Esophagus muscularis mucosa (tissue), 4 donors: ENCODE data around the gene NIF3L1. TPM values are rescaled to one million over a fixed set of nuclear protein-coding genes. Genes with fewer than 3 reads are reported as not detected.

Source experiments
- DNase-seq: peaks from one replicate; pipeline ENCODE4 v3.0.0-alpha.2; 2017; ENCODE audit errors: extremely low spot score
- H3K27ac ChIP-seq, 4 donors: fragments of 200-600 bp; sonication (generic); replicated peaks in 1 of 4; 1 replicate in 3 of 4; 2 replicates in 1 of 4; pipeline ENCODE4 v1.5.1; 2016 to 2019; ENCODE audit warnings: mild to moderate bottlenecking in 1 of 4
- H3K27me3 ChIP-seq, 4 donors: fragments of 200-600 bp; sonication (generic); one replicate each; pipeline versions ENCODE4 v1.5.1 to v1.6.0; 2016 to 2019
- H3K36me3 ChIP-seq, 4 donors: fragments of 200-600 bp; sonication (generic); one replicate each; pipeline ENCODE4 v1.5.1; 2016 to 2019
- H3K4me1 ChIP-seq, 4 donors: fragments of 200-600 bp; sonication (generic); one replicate each; pipeline ENCODE4 v1.5.1; 2016 to 2019
- H3K4me3 ChIP-seq, 4 donors: fragments of 200-600 bp; sonication (generic); 1 replicate in 2 of 4; 2 replicates in 2 of 4; pipeline ENCODE4 v1.5.1; 2016 to 2019; ENCODE audit warnings: mild to moderate bottlenecking in 4 of 4, moderate library complexity in 1 of 4
- H3K9me3 ChIP-seq, 4 donors: fragments of 200-600 bp; sonication (generic); 1 replicate in 3 of 4; 2 replicates in 1 of 4; pipeline ENCODE4 v1.5.1; 2016 to 2019
- EP300 ChIP-seq: sonication (generic); formaldehyde crosslinking; IDR thresholded peaks from one replicate; pipeline ENCODE4 v1.6.1; 2017; ENCODE audit warnings: antibody characterized with exemption
- POLR2A ChIP-seq: fragments of 450-650 bp; IDR thresholded peaks from one replicate; pipeline ENCODE4 v1.6.1; 2017; ENCODE audit warnings: antibody characterized with exemption, moderate library complexity, mild to moderate bottlenecking, low read depth
- POLR2AphosphoS5 ChIP-seq, 2 donors: sonication (generic); formaldehyde crosslinking; IDR thresholded peaks; one replicate each; pipeline ENCODE4 v1.6.1; 2017; ENCODE audit warnings: antibody characterized with exemption in 2 of 2
- WGBS: methylation state at CpG from one replicate; pipeline ENCODE4 v1.1.5; 2018; 5-methylcytosine and 5-hydroxymethylcytosine counted together
- intact Hi-C: fragments of 100-400 bp; cut with DNase I; formaldehyde crosslinking; loops from one replicate; pipeline ENCODE4 v1.15.1; 2023
- total RNA-seq, 4 donors: library from RNA; depleted of rRNA; stranded (reverse); fragments of >200 nt; gene quantifications; one replicate each; pipeline versions ENCODE4 v1.1.0 to v1.2.1, GENCODE V29; 2016
- TF ChIP-seq, protein P1 (sequence below), 3 experiments: fragments of 200-600 bp in 2 of 3; fragments of 450-650 bp in 1 of 3; sonication (generic) in 2 of 3; IDR thresholded peaks; one replicate each; pipeline ENCODE4 v1.5.1; 2017 to 2019; ENCODE audit warnings: antibody characterized with exemption in 3 of 3, mild to moderate bottlenecking in 2 of 3, moderate library complexity in 1 of 3

The NIF3L1 gene
- total RNA-seq, 4 donors from 2014 or later, result 11.8 to 21.1 (median 15.5) TPM

DNA sequence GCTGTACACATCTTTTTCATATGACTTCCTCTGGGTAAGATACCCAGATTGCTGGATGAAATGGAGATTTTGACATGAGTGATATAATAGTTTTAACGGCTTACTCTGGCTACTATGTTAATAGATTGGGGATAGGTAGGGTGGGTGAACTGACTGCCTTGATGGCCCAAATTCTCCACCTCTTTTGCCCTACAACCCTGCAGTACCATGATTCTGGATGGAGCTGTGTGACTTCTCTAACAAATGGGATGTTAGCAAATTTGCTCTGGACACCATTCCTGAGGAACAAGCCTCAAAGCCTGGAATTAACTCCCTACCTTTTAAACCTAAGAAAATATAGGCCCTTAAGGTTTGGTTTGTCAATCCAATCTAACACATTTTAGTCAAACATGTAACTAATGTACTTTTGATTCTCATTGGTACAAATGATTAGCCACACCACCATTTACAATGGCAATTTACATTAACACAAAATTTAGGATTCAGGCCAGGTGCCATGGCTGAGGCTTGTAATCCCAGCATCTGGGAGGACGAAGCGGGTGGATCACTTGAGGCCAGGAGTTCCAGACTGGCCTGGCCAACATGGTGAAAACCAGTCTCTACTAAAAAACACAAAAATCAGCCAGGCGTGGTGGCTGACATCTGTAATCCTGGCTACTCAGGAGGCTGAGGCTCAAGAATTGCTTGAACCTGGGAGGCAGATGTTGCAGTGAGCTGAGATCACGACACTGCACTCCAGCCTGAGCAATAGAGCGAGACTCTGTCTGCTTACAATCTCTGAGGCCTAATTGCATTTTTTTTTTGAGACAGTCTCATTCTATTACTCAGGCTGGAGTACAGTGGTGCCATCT, 37.5 kb upstream of the NIF3L1 start:
- 96% methylated on average over 6 of the region's 6 CpGs for WGBS
- peak overlapping the region in 1 of 4 donors; percentile 15 for H3K27ac ChIP-seq
- no peaks in the 10 kb centered on the region for H3K9me3 ChIP-seq
- H3K27me3 ChIP-seq, result no peaks in the 10 kb centered on the region
- no peak for TF ChIP-seq EP300
- TF ChIP-seq POLR2AphosphoS5 (IDR thresholded peaks at IDR 0.05), result no peak
- TF ChIP-seq, protein P1, sequence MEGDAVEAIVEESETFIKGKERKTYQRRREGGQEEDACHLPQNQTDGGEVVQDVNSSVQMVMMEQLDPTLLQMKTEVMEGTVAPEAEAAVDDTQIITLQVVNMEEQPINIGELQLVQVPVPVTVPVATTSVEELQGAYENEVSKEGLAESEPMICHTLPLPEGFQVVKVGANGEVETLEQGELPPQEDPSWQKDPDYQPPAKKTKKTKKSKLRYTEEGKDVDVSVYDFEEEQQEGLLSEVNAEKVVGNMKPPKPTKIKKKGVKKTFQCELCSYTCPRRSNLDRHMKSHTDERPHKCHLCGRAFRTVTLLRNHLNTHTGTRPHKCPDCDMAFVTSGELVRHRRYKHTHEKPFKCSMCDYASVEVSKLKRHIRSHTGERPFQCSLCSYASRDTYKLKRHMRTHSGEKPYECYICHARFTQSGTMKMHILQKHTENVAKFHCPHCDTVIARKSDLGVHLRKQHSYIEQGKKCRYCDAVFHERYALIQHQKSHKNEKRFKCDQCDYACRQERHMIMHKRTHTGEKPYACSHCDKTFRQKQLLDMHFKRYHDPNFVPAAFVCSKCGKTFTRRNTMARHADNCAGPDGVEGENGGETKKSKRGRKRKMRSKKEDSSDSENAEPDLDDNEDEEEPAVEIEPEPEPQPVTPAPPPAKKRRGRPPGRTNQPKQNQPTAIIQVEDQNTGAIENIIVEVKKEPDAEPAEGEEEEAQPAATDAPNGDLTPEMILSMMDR (IDR thresholded peaks at IDR 0.05), result no peak
- TF ChIP-seq POLR2A, result no peak
- no peak overlapping the region for H3K4me3 ChIP-seq
- H3K36me3 ChIP-seq, result peaks cover 60 to 65% (median 63%) of the 10 kb centered on the region in 4 donors
- no peak for DNase-seq
- peaks cover 4 to 23% (median 13%) of the 10 kb centered on the region in 4 donors for H3K4me1 ChIP-seq
- intact Hi-C loops, result no loop called here

GRCh38 chr2:200852605-200853004, 36.6 kb upstream of the NIF3L1 start:
- 88% methylated on average over 2 of the region's 2 CpGs for WGBS
- Histone ChIP-seq H3K27ac (no peak overlapping the region), H3K4me3 (no peak overlapping the region), H3K36me3 (peaks cover 70 to 75% (median 73%) of the 10 kb centered on the region in 4 donors), H3K4me1 (peaks cover 9 to 33% (median 21%) of the 10 kb centered on the region in 4 donors), H3K9me3 (no peaks in the 10 kb centered on the region), H3K27me3 (no peaks in the 10 kb centered on the region)
- no peak for DNase-seq
- TF ChIP-seq POLR2A (no peak), EP300 (no peak), POLR2AphosphoS5 (IDR thresholded peaks at IDR 0.05) (no peak)
- TF ChIP-seq, protein P1 (IDR thresholded peaks at IDR 0.05), result no peak
- intact Hi-C loops, result no loop called here

DNA sequence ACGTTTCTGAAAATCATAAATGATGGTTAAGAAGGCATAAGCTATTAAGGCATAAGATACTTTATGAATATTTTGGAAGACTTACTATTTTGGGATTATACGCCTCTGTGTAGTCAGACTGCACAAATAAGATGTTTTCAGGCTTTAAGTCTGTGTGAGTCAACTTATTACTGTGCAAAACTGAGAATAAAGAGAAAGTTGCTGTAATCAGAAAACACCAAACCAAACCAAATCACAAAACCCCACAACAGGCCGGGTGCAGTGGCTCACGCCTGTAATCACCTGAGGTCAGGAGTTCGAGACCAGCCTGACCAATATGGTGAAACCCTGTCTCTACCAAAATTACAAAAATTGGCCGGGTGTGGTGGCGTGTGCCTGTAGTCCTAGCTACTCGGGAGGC, 32.4 kb upstream of the NIF3L1 start:
- H3K36me3 ChIP-seq, result peaks cover 77 to 90% (median 83%) of the 10 kb centered on the region in 4 donors
- no peak overlapping the region for H3K4me3 ChIP-seq
- no peak overlapping the region for H3K27ac ChIP-seq
- H3K27me3 ChIP-seq, result no peaks in the 10 kb centered on the region
- no peak for TF ChIP-seq POLR2A
- TF ChIP-seq, protein P1 (IDR thresholded peaks at IDR 0.05), result no peak
- TF ChIP-seq EP300, result no peak
- no peaks in the 10 kb centered on the region for H3K9me3 ChIP-seq
- WGBS, result 83% methylated on average over 8 of the region's 8 CpGs
- intact Hi-C loops, result no loop called here
- DNase-seq, result no peak
- H3K4me1 ChIP-seq, result peaks cover 37 to 74% (median 63%) of the 10 kb centered on the region in 4 donors

GRCh38 chr2:200860092-200860795, 28.9 kb upstream of the NIF3L1 start:
- Histone ChIP-seq H3K27me3 (peaks cover 0 to 3% (median 0%) of the 10 kb centered on the region in 4 donors), H3K36me3 (peaks cover 43 to 70% (median 49%) of the 10 kb centered on the region in 4 donors), H3K9me3 (no peaks in the 10 kb centered on the region), H3K4me3 (peak overlapping the region; percentile 76 to 98 (median 90)), H3K27ac (peak overlapping the region; percentile 55 to 100 (median 99)), H3K4me1 (peaks cover 42 to 72% (median 70%) of the 10 kb centered on the region in 4 donors)
- DNase-seq, result no peak
- TF ChIP-seq, protein P1 (IDR thresholded peaks at IDR 0.05), result no peak
- TF ChIP-seq POLR2A, result no peak
- TF ChIP-seq EP300, result no peak
- TF ChIP-seq POLR2AphosphoS5 (IDR thresholded peaks at IDR 0.05), result peak; percentile 54 to 66
- intact Hi-C loops, result loop anchor here (5.0 kb wide), 1 partner anchor 48 kb away; the partner anchor contains the start of gene BZW1
- WGBS, result 20% methylated on average over 12 of the region's 12 CpGs
